B cell (primary cell): ENCODE results near the gene DNTT.

Source experiments
- CTCF ChIP-seq: fragments of 200-600 bp; IDR thresholded peaks from one replicate; pipeline ENCODE4 v1.8.0; 2022; ENCODE audit warnings: antibody characterized with exemption, mild to moderate bottlenecking
- EZH2 ChIP-seq: IDR thresholded peaks from 2 replicates; pipeline ENCODE4 v1.6.1; 2012; ENCODE audit warnings: borderline replicate concordance, low read depth, mild to moderate bottlenecking, moderate library complexity, low read length; ENCODE audit not compliant: insufficient read depth, poor library complexity, severe bottlenecking

GRCh38 chr10:96306516-96306915, 2.3 kb downstream of the DNTT start:
- no peak for TF ChIP-seq EZH2
- no peak for TF ChIP-seq CTCF
